ENCODE results near the gene WNT1.

DNA sequence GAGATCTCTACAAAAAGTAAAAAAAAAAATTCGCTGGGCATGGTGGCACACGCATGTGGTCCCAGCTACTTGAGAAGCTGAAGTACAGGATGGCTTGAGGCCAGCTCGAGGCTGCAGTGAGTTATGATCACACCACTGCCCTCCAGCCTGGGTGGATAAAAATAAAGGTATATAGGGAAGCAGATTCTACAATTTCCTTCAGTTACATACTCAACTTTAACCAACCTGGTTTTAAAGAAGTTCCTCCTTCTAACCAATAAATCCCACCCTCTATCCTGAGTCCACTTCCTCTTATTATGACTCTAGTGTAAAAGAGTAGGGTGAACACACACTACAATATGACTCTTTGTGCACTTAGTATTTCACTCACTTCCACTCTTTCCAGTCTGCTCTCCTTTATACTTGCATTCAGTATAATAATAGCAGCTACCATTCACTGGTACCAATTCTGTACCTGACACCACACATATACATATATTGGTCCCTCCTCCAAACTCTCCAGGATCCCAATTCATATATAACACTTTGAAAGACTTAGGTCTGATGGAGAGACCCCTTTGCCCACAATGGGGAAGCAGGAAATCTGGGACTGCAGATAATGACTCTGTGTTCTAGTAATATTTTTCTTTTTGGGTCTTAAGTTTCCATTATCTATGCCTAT lies 23.2 kb upstream of the WNT1 start:
- no peak for TF ChIP-seq POLR2A (IDR thresholded peaks at IDR 0.05; ENCODE audit: low read depth, low read length)
- peak; percentile 69 for TF ChIP-seq SPI1 (IDR thresholded peaks at IDR 0.05; ENCODE audit: low read depth, low read length)
- TF ChIP-seq POLR2AphosphoS5 (IDR thresholded peaks at IDR 0.05; ENCODE audit: low read depth, low read length): no peak
- no peak for TF ChIP-seq TAF1 (IDR thresholded peaks at IDR 0.05; ENCODE audit: low read depth, low read length)
- TF ChIP-seq POU2F2 (IDR thresholded peaks at IDR 0.05; ENCODE audit: low read depth, low read length): no peak

Measured in GM12891 (cell line).